CD4-positive, alpha-beta T cell treated with Interleukin-10 for 1 hour (primary cell): ENCODE results near the gene CNTNAP2.
"Not testable (repeated sequence)": the region's sequence is repeated elsewhere in the genome, so short reads cannot be mapped to it uniquely, and the experiment has no call there.

ENCODE experiments used
- DNase-seq: peaks from one replicate; pipeline ENCODE4 v3.0.0-alpha.2; 2020

The CNTNAP2 gene

DNA sequence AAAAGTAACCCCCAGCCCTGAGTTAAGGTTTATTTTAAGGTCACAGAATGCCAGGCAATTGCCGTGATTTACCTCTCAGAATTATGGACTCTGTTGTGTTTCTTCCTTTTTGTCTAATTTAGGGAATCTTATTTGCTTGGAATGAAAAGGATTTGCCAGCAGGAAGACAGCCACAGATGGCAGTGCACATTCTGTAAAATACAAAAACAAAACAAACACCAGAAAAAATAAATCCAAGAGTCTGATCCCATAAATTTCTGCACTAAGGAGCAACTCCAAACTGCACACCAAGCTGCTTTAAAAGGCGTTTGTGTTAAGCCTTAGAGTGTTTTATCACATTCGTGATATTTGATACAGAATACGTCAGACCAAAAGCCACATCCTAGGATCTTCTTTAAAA lies 2275.0 kb downstream of the CNTNAP2 start:
- DNase-seq: no peak

DNA sequence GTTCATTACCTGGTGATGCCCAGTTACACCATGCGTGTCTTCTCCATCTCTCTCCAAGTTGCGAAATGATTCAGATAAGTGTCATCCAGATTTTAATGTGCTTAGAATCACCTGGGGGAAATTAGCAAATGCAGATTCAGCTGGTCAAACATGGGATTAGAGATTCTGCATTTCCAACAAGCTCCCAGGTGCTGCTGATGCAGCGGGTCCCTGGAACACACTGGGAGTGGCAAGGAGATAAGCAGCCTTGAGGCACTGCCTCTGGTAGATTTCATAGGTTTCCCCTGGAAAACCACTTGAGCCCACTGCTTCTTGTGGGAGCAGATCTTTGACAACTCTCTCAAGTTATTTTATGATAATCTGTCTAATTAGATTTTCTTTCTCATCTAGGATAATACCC lies 2278.0 kb downstream of the CNTNAP2 start:
- no peak for DNase-seq

DNA sequence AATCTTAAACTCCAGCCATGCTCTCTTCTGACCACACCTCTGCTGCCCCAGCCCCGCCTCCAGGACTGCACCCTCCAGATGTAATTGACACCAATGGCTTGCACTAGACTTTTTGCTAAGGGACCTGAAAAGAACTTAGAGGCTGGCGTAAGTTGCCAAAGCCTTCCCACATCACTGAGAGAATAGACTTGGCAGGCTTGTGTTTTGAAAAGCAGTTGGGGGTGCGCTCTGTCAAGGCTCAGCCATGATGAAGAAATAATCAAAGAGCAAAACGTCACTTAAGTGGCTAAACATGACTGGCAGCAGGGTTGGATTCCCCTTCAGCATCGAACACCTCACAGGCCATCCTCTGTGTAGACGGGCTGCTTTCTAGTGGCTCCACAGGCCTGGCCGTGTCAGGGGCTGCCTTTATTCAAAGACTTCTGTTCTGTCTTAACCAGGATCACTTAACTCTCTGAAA lies 2278.8 kb downstream of the CNTNAP2 start:
- DNase-seq: no peak

DNA sequence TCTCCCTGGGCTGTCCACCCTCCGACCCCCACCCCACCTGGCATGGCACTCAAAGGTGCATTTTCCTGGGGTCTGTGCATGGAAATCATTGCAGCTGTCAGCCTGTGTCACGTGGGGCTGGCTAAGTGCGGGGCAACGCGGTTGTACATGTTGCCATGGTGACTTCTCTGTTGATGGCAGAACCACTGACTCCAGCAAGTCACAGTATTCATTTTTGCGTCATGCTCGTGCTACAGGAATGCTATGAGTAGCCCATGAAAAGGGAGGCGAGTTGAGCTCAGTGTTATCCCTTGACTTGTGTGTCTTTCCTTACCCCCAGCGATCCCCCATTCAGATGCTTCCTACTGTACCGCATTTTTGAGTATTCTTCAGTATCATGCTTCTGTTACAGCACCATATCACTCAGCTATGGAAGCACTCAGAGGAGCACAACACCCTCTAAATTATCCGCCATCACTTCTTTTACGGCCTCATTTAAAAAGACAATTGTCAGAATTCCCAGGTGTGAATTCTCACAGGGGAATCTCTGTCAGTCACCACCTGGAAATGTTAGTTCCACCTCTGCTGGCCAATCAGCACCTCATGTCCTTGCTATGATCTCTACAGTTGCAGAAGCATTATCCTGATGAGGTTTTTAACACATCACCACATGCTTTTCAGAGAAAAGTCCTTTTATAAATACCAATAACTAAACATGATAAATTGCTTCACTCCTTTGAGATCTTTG lies 2279.6 kb downstream of the CNTNAP2 start:
- DNase-seq: no peak

DNA sequence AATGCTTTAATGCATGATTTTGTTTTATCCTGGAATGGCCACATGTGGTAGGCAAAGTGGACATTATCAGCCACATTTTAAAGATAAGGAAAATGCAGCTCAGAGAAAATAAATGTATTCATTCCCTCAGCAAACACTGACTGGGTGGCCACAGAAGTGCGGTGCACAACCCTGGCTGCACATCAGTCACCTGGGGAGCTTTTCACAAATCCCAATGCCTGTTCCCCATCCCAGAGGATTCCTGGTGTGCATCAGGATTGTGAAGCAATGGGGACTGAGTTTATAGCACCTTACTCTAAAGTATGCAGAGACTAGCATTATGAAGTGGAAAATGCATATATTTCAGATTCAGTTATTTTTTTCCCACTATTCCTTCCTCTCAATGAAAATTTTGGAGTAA lies 2280.5 kb downstream of the CNTNAP2 start:
- DNase-seq: no peak

DNA sequence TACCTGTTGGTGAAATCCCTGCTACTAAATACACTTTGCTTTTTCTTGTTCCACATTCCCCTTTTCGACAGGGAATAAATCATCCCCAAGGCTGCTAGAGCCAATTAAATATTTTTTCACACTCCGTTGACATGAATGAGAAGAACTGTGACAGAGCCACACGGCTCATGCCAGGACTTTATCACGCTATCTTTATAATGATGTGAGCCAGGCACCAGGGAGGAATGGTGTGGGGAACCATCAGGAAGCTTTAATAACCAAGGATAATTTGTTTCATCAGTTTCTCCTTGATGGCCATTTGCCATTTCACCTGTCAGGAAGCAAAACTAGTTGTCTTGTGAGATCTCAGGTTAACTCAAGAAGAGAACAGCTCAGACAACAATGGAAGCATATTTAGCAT lies 2280.9 kb downstream of the CNTNAP2 start:
- no peak for DNase-seq

DNA sequence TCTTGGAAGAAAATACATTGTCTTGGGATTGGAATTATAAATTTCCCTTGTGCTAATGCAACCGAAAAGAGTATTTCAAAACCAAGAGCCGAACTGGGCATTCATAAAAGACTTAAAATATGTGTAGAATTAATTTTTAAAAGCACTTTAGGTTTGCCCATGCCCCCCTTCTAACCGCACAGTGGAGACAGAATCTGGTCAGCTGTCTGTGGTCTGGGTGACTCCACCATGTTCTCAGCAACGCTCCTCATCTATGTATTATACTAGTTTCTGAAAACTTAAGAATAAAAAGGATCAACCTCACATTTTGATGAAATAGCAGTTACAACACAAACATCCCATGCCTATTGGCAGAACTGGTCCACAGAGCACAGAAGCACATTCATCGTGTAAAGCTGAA lies 2281.4 kb downstream of the CNTNAP2 start:
- DNase-seq: no peak

DNA sequence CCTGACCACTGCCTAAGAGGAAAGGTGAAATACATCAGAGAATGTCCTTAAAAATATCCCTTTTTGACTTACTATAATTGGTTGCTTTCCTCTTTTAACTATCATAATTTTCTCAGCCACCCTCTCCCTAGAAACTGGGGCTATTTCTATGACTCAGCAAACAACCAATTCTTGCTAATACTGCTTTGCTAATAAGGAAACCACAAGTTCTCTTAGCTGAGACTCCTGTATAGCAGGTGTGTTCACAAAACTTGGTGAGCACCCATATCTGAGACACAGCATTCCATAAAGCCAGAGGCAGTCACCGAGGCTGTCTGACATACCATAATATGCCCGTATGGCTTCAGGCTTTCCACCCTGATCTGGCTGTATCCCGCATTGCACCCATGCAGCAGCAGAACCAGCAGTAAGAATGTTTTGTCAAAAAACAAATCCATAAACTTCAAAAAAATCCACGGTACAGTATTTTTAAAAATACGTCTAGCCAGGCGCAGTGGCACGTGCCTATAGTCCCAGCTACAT lies 2282.3 kb downstream of the CNTNAP2 start:
- no peak for DNase-seq

DNA sequence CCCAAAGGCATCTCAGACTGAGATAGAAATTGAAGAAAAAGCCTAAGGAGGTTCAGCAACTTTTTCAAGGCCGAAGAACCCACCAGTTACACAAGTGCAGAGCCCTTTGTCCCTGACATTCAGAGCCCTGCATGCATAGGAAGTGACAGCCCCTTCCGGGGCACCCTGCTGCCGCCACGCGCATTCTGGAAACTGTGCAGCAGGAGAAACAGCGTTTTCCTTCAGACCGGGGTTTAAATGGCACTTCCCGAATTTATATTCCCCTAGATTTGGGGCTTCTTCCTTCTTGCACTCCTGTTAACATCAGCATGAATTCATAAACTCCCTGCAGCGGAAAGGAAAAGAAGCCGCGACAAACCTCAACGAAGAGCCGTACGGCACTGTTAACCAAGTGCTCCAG lies 2283.5 kb downstream of the CNTNAP2 start:
- DNase-seq: no peak

DNA sequence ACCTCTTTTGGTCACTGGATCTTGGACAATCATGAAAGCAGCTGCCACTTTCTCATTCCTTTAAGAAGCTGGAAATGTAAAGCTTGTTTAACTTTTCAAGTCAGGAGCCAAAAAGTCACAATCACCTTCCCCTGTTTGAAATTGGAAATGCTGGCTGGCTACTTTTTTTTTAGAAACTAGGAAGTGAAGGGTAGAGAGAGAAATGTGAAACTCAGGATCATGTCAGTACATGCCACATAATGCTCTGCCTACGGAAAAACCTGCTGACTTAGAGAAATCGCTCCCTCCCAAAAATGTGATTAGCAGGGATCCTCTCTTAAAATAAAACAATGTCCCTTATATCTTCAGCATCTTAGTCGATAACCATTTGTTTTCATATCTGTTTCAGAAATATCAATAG lies 2285.6 kb downstream of the CNTNAP2 start:
- DNase-seq: no peak

DNA sequence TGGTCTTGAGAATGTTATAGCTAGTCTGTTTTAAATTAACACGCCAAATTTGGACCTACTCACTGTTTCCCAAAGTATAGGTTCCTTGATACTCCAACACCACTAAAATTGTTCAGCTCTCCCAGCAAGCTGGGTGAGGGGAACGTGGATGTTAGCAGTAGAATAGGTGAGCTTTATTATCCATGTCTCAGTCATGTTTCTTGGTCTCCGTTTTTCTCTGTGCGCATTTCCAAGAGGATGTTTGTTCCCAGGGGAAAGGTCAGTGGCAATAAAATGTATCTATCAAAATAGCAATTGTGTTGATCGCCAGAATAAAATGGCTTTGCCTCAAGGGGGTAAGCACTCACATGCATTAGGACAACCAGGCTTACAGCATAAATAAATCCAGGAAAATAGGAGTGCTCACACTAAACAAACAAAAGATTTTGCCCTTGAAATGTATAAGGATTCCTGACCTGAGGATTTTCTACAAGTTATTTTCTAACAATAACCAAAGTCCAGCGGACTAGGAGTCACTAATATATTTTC lies 2286.9 kb downstream of the CNTNAP2 start:
- DNase-seq: no peak

DNA sequence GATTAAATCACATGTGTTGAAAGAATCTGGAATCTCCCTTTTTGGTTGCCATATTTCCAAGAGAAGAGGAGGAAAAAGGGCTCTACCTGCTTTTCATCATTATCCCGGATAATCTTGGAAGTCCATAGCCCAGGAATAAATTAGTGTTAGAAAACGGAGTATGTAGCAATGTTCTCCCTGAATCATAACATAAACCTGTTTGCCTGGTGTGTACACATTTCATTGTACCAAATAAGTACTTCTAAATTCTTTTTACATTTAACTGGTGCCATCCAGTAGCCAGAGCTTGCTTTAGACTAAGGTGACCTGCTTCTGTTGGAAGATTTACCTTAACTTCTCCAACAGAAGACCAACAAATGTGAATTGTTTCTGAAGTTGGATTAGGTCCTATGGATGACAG lies 2291.7 kb downstream of the CNTNAP2 start:
- DNase-seq: no peak

DNA sequence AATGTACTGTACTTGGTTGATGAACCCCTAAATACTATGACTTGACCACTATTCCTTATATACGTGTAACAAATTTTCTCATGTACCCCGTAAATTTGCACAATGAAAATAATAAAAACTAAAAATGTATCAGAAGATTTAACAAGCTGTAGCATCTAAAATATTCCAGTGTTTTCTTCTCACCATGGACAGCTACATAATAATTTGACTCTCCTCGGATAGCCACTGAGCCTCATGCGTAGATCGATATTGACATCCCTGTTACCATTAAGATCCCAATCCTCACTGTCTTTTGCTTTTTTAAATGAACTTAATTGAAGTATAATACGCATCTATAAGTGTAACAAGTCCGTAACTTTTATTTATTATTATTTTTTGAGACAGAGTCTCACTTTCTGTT lies 2294.3 kb downstream of the CNTNAP2 start:
- DNase-seq: no peak

DNA sequence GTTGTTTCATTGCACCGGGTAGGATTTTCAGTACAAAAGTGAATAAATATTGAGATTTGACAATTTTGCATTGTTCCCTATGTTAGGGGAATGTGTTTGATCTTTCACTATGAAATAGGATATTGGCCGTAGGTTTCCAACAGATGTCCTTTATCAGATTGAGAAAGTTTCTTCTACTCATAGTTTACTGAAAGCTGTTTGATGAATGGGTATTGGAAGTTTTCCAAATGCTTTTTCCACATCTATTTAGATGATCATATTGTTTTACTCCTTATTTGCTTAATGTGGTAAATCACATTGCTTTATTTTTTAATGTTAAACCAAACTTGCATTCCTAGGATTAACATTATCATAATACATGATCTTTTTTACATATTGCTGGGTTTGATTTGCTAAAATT lies 2296.1 kb downstream of the CNTNAP2 start:
- DNase-seq: no peak

DNA sequence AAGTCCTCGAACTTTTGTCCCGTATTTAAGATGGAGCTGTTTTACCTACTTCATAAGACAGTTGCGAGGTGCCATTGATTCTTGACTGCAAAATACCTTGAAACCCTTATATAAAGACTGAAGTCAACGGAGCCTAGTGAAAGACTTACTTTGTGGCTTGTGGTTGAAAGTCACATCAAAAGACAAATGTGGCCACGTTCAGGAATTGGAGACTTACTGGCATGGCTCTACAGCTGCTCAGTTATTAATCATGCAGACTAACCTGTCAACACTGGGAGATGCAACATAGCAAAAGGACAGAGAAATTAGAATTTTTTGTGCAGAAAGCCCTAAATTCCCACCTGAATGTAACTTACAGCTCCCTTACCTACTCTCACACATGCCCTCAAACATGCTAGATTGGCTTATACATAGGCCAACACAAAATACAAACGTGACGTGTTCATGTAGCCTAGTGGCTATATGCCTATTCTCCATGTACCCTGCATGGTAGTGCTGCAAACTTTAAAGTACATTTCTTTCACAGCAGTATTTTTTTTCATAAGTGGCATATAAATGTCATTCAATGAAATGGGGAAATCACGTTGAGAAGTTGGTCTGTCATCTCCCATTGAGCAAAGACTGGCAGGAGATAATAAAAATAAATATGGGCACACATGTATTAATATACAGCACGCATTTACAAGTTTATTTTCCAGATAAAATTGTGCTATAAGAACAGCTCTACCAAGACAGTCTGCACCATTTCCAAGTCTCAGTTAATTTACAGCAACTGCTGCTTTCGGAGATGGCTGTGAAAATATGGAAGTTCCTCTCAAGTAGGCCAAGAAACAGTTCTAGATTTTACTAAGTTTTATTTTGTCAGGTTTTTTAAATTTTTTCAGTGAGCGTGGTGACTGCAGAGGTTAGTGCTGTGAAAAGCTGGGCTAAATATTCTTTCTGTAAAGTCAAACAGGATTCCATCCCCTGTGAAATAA lies 2303.5 kb downstream of the CNTNAP2 start:
- no peak for DNase-seq

DNA sequence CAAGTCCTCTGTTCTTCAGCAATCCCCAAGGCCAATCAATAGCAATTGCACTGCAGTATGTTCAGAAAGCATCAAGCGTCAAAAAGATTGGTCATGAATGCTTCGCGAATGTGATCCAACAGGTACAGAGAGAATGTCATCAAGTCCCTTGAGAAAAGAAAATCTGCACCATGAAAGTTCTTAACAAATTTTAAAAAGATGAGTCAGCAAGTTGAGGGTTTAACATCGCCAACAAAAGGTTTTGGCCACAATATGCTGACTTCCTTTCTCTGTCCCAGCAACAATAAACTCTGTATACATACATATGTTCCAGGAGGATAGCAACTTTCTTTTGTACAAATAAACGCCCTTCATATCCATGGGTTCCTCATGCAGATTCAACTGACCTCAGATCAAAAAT lies 2305.4 kb downstream of the CNTNAP2 start:
- no peak for DNase-seq

DNA sequence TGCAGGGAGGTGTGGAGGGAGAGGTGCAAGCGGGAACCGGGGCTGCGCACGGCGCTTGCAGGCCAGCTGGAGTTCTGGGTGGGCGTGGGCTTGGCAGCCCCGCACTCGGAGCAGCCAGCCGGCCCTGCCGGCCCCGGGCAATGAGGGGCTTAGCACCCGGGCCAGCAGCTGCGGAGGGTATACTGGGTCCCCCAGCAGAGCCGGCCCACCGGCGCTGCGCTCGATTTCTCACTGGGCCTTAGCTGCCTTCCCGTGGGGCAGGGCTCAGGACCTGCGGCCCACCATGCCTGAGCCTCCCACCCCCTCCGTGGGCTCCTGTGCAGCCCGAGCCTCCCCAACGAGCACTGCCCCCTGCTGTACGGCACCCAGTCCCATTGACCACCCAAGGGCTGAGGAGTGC lies 2309.8 kb downstream of the CNTNAP2 start:
- DNase-seq: not testable (repeated sequence)

DNA sequence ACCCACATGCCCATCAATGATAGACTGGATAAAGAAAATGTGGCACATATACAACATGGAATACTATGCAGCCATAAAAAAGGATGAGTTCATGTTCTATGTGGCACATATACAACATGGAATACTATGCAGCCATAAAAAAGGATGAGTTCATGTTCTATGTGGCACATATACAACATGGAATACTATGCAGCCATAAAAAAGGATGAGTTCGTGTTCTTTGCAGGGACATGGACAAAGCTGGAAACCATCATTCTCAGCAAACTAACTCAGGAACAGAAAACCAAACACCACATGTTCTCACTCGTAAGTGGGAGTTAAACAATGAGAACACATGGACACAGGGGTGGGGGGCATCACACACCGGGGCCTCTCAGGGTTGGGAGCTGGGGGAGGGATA lies 2314.1 kb downstream of the CNTNAP2 start:
- not testable (repeated sequence) for DNase-seq

DNA sequence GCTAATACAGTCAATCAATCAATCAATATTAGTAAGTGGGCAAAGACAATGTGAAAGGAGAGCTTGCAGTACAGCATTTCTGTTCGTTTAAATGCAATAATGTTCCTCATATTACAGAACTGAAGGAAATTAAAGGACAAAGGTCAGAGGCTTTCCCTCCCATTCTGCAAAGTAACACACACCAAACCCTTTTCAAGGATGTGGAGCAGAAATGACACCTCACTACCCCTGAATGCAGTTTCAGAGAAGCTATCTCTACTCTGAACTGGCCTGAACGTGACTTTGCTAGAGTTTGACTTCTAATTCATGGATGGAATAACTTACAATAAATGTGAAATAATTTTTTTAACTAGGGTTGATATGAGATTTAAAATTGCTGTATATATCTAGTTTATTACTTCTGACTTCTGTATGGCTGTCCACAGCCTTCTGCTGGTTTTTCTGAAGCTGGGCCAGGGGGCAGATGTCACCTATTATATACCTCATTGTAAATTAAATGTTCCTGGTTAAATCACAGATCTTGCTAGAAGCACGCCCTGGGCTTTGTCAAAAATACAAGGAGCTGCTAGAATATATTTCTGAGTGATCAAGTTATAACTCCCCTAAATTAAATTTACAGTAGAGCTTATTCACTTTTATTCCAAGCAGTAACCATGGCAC lies 2317.1 kb downstream of the CNTNAP2 start:
- DNase-seq: no peak

DNA sequence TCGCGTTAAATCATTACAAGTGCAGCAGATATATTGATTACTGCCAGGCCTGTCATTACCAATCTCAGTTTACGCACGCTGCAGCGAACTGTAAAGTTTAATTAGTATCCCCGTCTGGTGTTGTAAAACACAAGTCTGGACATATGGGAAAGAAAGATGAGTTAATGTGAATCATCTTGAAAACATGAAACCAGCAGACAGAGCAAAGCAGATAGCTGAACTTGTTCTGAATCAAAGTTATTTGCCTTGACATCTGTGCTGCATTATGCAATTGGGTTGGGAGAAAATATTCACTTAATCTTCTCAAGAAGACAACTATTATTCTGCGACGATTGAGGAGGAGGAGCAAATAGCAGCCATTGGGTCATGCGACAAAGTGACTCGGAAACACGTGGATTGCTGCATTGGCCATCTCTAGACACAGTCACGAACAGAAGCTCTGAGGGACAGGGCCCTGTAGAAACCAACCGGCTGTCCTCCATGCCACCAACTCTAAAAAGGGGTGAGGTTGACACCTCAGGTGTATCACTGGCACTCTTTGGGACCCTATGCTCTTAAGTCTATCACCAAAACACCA lies 2317.7 kb downstream of the CNTNAP2 start:
- DNase-seq: no peak

DNA sequence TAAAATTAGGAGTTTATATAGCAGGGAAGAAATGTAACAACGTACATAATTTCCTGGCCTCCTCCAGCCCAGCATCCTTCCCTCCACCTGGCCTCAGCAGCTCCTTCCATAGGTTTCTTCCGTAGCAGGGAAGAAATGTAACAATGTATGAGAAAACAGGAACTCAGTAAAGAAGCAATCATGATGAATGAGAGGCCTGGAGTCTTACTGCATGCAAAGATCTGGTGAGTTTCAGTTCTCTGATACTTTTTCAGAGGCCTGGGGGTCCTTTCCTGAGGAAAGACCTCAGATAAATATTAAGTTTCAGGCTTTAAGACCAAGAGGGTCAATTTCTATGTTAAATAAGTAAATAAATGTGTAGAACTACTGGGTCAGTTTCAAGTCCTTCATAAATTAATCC lies 2318.3 kb downstream of the CNTNAP2 start:
- no peak for DNase-seq

DNA sequence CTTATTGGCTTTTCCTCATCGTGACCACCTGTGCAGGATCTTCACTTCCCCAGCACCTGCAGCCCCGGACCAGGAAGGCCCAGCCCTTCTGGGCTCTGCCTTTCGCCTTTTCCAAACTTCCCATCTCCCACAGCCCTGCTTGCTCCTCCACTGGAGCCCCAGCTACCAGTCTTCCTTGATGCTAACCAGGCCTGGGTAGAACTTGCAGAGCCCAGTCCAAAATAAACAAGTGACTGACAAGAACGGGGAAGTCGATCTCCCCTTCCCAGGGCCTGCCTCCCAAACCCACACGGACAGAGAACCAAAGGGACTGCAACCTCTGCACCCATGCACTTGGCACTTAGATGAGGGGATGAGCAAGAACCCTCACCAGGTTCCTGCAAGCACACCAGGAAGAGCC lies 2319.1 kb downstream of the CNTNAP2 start:
- DNase-seq: no peak

DNA sequence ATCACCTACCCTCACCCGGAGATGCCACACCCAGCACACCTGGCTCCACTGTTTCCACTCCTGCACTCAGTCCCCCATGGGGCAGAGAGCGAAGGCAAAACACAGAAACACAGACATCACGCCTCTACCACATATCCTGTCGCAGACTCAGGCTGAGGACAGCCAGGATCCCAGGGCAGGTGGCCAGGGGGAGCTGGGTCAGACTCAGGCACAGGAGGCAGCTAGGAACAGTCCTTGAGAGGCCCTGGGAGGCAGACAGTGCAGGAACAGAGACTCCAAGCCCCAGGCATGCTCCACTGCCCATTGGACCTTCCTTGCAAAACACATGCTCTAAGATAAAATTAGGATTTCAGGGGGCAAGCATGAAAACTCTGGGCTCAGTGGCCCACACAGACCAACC lies 2319.5 kb downstream of the CNTNAP2 start:
- DNase-seq: no peak
